ENCODE data around the gene RAC2.
"Not testable (repeated sequence)": the region's sequence is repeated elsewhere in the genome, so short reads cannot be mapped to it uniquely, and the experiment has no call there.

RAC2 gene

GRCh38 chr22:37206118-37206840 is 37.8 kb downstream of the RAC2 start:
- DNase-seq (ENCODE audit: low spot score), result no peak

- no peak for DNase-seq (ENCODE audit: low spot score)
Observed at GRCh38 chr22:37205046-37205445, 39.0 kb downstream of the RAC2 start.

DNA sequence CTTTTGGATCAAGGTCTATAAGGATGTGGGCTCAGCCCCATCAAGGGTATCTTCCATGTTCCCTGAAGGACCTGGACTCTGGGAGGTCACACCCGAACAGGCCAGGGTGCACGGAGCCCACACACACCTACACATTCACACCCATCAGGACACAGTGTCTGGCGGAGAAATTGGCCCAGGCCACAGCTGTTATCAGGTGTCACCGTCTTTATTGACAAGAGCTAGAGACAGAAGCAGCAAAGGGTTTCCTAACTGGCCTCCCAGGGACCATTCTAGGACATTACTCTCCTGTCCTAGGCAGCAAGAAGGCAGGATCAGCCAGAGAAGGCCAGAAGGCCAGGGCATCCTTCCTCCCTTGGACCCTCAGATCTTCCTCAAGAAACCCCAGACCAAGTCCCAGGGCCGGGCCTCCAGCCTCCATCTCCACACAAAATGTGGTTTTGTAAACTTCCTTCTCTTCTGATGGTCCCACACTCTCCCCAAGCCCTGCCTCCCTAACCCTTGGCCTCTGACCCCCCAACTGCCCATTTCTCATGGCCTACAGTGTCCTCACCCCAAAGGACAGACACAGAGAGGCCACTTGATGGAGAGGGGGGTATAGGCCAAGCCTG is 39.9 kb downstream of the RAC2 start:
- no peak for DNase-seq (ENCODE audit: low spot score)

DNA sequence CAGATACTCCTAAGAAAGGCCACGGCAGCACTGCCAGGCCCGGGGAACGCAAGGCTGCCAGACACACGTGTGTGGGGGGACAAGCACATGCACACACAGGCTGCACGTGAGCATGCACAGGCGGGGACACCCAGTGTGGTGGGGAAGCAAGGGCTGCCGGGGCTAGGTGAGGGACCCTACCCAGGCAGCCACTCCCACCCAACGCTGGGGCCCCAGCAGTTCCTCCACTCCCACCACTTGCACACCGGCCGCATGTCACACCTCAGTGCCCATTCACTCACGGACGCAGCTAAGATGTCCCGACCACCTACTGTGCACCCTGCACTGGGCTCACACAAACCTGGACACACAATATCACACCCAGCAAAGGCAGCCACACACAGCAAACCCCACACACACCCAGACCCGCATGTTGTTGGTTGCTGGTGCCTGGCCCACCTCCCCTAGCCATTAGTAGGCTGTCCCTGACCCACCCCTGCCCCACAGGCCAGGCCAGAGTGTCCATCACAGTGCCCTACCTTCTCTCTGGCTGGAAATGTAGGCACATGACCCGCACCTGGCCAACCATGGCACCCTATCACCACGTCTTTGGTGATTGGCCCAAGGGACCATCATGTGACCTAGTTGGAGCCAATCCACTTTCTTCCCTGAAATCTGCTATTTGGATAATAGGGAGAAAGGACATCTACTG is 40.6 kb downstream of the RAC2 start:
- no peak for DNase-seq (ENCODE audit: low spot score)

- DNase-seq (ENCODE audit: low spot score), result no peak
Observed at GRCh38 chr22:37202716-37203115, 41.4 kb downstream of the RAC2 start.

GRCh38 chr22:37202001-37202555 is 42.0 kb downstream of the RAC2 start:
- no peak for DNase-seq (ENCODE audit: low spot score)

GRCh38 chr22:37201443-37201820 is 42.6 kb downstream of the RAC2 start:
- not testable (repeated sequence) for DNase-seq (ENCODE audit: low spot score)

DNA sequence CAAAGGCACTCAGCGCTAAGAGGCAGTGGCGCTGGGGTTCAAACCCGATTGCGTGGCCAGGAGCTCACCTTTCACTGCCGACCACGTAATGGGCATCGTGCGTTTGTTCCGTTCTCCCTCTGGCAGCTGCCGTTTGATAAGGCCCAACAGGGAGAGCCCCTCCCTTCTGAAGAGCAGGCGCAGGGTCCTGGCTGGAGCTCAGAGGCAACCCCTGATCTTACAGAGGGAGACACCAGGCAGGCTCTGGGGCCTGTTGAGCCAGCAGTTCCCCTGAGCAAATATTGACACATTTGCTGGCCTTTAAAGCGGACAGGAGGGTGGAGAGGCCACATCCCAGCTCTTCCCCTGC is 44.3 kb downstream of the RAC2 start:
- no peak for DNase-seq (ENCODE audit: low spot score)

DNA sequence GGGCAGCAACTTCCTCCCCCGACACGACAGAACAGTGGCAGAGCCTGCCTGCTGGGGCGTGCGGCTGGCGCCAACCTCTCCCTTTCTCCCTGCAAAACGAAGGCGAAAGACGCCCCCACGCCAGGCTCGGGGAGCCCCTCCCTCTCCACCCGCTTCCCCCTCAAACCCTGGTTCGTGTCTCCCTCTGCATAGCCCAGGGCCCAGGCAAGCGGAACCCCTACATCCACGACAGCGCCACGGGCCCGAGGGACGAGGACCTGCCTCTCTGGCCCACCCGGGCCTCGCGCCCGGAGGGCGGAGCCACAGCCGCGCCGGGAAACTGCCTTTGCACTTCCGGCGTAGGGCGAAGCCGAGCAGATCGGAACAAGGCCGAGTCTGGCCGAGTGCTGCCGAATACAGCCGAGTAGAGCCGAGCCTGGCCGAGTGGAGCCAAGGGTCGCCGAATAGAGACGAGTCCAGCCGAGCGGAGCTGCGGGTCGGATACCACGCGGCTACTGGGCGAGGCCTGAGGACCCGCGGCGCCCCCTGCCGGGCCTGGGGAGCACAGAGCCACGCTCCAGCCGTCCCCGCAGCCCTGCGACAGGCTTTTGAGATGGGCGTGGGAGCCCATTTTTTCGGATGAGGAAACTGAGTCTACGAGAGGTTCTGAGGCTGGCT is 44.8 kb downstream of the RAC2 start:
- peak; percentile 95 for DNase-seq (ENCODE audit: low spot score)

DNA sequence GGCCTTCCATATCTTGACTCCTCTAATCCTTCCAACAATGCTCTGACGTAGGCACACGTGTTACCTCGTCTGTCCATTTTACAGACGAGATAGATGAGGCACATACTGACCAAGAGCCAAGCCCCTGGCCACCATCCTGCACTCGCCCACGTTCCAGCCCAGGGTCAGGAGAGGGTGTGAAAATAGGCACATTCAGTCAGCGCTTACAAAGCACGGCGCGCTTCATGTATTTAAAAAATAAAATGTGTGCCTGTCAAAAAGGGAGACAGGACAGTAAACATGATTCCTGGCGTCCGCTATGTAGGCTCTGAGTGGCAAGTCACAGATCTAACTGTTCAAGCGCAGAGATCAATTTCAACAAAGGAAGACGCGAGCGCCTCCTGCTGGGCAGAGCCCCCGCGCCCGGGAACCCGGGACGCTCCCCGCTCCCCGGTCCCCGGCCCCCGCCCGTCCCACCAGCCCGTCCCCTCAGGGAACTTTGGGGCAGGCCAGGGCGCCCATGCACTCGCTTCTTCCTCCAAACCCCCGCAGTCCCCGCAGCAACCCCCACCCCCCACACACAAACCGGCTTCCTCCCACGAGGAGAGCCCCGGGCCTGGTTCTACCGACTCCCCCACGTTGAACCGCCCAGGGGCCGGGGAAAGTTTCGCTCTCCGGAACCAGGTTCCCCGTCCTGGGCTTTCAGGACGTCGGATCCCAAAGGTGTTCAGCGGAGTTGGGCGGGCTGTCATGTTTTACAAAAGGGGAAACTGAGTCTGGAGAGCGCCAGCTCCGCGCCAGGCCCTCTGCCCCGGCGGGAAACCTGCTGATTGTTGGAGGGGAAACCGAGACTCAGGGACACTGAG is 45.6 kb downstream of the RAC2 start:
- peak; percentile 79 for DNase-seq (ENCODE audit: low spot score)

DNA sequence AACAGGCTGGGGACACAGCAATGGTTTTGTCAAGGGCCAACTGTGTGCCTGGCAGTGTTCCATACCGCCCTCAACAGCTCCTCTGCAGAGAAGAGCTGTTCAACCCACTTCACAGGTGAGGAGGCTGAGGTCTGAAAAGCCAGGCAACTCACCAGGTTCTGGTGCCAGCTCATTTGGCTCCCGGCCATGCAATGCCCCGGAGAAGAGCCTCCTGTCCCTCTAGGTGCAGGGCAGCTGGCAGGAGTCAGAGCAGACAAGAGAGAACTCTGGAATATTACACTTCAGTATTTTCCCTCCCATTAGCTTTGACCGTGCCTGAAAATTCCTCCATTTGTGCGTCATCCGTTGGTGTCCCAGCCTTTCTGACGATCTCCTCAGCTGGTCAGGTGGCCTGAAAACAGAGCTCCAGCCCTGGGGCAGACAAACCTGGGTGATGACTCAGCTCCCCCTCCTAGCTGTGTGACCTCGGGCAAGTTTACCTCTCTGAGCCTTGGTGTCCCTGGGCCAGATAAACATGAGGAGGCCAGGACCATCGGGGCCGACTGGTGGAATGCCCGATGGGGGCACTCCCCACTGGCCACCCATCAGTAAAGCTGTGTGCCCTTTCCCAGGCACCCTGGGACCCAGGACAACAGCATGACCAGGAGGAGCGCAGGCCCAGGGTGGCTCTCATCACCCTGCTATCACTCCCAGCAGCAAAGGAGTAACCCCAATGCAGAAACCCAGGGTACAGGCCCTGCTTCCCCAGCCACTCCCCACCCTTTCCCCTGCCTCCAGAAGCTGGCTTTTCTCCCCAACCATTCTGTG is 46.4 kb downstream of the RAC2 start:
- DNase-seq (ENCODE audit: low spot score), result no peak

GRCh38 chr22:37196539-37197450 is 47.3 kb downstream of the RAC2 start:
- peak; percentile 53 for DNase-seq (ENCODE audit: low spot score)

DNA sequence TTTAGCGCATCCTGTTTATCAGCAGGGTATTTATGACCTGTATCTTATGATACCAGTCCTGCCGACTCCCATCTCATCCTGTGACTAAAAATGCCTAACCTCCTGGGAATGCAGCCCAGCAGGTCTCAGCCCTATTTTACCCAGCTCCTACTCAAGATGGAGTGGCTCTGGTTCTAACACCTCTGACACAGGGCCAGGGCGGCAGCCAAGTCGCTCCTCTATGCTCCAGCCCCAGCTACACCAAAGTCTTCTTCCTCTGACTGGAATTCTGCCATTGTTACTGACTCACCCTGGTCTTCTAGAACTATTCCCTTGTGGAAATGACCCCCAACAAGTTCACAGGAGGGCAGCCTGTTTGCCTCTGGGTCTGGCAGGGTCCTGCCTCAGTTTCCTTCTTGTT is 48.1 kb downstream of the RAC2 start:
- DNase-seq (ENCODE audit: low spot score), result no peak

DNA sequence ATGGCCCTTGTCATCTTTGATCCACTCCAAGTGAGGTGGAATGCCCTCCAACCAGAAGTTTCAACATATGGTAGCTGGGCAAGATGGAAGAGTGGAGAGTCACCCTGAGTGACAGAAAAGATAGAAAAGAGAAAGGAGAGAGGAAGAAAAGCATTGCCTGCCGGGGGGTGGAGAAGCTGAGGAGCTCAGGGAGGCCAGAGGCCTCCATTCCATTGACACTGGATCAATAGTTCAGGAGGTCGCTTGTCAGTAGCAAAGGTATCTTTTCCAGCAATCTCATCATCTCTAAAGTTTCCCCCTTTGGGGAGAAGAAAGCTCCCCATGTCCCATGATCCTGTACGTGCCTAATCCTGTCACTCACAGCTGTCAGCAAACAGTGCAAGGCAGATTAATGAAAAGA is 49.3 kb downstream of the RAC2 start:
- DNase-seq (ENCODE audit: low spot score), result no peak

GRCh38 chr22:37193629-37194191 is 50.4 kb downstream of the RAC2 start:
- peak; percentile 78 for DNase-seq (ENCODE audit: low spot score)

- no peak for DNase-seq (ENCODE audit: low spot score)
Observed at GRCh38 chr22:37192741-37193140, 51.3 kb downstream of the RAC2 start.

- DNase-seq (ENCODE audit: low spot score), result no peak
Observed at GRCh38 chr22:37192204-37192603, 51.9 kb downstream of the RAC2 start.

GRCh38 chr22:37190262-37190780 is 53.7 kb downstream of the RAC2 start:
- no peak for DNase-seq (ENCODE audit: low spot score)

DNA sequence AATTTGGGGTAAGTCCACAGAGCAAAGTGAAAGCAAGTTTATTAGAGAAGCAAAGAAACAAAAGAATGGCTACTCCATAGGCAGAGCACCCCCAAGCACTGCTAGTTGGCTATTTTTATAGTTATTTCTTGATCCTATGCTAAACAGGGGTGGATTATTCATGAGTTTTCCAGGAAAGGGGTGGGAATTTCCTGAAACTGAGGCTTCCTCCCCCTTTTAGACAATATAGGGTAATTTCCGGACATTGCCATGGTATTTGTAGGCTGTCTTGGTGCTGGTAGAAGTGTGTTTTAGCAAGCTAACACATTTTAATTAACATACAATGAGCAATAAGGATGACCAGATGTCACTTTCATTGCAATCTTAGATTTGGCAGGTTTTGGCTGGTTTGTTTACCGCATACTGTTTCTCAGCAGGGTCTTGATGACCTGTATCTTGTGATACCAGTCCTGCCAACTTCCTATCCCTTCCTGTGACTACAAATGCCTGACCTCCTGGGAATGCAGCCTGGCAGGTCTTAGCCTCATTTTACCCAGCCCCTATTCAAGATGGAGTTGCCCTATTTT is 55.1 kb downstream of the RAC2 start:
- DNase-seq (ENCODE audit: low spot score), result no peak
